Renal pelvis (tissue), 4 donors: ENCODE measurements around the gene TMEM184B. TPM values are rescaled to one million over a fixed set of nuclear protein-coding genes. Genes with fewer than 3 reads are reported as not detected.
"Not testable (repeated sequence)": the region's sequence is repeated elsewhere in the genome, so short reads cannot be mapped to it uniquely, and the experiment has no call there.

Source experiments
- DNase-seq: peaks from one replicate; pipeline ENCODE4 v3.0.0-alpha.2; 2013
- polyA plus RNA-seq, 3 donors: library from polyadenylated mRNA; unstranded; fragments of 120-200 nt; gene quantifications; one replicate each; pipeline ENCODE4 v1.2.1, GENCODE V29; 2013; ENCODE audit not compliant: insufficient read length in 3 of 3

TMEM184B gene
- polyA plus RNA-seq, 3 donors, result 43.5 to 52.0 (median 45.4) TPM

DNA sequence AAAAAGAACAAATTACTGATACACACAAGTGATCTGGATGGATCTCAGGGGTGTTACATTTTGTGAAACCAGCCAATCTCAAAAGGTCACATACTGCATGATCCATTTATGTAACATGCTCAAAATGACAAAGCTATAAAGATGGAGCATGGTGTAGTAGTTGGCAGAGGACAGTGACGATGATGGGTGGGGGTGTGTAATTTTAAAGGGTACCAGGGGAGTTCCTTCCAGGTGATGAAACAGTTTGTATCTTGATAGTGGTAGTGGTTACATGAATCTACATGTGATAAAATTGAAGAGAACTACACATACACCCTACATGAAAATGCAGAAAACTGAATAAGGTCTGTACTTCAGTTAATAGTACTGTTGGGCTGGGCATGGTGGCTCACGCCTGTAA, 17.1 kb downstream of the TMEM184B start:
- no peak for DNase-seq

DNA sequence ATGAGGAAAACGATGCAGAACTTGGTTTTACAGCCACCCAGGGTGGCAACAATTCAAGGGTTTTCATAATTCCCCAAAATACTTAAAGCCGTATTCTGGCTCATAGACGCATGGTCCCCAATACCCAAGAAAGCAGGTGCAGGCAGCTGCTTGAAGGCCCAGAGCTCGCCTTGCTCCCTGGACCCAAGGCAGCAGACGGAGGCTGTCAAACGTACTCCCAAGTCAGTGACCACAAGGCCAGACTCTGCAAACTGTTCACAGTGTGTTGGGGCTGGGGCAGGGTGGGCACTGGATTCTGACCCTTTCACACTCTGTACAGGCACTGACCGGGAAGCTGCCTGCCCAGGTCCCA, 21.5 kb downstream of the TMEM184B start:
- DNase-seq, result no peak

DNA sequence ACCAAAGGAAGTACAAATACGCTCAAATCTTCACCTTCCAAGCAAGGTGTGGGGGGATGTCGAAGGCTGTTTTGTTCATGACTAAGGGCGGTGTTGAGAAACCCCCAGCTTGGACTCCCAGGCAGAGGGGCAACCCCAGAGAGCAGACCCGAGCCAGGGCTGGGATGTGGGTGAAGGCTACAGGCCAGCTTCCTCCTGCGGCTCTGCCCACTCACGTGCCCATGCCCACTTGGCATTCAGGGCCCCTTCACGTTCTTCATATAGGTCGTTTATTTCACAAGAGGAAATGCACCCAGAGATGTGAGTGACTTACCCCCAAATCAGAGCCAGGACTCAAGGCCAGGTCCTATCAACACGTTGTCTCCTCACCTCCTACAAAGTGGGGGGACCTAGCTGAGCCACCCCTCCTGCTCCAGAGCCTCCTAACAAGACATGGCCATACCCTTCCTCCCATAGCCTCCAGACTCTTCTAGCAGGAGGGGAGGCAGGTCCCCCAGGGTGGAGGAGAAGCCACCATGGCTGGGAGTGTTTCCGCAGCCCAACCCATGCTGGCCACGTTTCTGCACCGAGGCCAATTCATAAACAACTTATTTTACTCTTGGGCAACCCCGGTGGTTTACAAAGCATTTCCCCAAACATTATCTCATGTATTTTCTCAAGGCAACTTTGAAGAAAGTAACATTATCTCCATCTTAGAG, 22.0 kb downstream of the TMEM184B start:
- no peak for DNase-seq

DNA sequence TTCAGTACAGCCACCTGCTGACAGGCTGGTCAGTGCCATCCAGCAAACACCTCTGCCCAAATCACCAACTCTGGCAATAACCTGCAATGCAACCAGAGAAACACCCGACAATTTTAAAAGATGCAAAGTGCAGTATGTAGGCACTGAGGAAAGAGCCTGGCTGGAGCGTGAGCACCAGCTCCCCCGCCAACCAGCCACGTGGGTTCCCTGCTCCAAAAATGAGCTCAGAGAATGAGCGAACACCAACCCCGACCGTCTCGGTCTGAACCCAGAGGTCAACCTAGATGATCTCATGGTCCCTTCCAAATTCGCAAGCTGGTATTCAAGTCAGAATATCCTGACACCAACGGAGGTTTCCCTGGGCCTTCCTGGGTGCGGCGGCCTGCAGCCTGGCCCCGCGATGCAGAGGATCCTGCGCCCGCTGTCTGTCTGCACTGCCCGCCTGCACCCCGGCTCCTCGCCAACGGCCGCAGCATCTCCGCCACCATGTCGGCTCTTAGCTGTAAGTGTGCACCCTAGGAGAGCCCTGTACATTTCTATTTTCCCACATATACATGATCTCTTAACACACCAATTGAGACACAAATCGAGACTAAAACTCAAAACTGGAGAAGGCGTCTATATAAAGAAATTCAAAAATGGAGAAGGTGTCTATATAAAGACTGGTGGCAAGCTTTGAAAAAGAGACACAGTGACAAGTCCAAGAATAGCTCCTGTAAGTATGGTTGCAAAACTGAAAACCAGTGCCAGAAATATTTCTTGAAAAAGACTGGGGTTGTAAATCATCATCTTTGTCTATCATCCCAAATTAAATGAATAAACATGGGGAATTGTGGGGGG, 22.8 kb downstream of the TMEM184B start:
- no peak for DNase-seq

DNA sequence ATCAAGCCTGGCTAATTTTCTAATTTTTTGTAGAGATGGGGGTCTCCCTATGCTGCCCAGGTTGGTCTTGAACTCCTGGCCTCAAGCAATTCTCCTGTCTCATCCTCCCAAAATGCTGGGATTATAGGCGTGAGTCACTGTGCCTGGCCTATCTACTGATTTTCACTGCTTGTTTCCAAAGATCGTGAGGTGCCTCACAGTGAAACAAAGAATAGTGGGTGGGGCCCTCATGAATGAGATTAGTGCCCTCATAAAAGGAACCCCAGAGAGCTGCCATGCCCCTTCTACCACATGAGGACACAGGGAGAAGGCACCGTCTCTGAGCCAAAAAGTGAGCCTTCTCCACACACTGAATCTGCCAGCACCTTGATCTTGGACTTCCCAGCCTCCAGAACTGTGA, 23.5 kb downstream of the TMEM184B start:
- DNase-seq, result no peak

DNA sequence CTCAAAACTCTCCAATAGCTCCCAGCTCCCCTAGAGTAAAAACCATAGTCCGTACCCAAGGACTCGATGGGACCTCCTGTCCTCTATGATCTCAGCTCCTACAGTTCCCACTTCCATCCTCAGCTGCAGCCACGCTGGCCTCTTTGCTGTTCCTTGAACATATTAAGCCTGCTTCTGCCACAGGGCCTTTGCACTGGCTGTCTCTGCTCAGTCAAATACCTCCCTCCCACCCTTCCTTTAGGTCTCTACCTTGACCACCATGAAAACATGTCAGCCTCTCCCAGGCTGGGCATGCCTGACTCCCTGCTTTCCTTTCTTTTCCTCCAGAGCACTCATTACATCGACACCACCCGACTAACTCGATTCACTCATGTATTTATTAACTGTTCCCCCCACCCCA, 24.5 kb downstream of the TMEM184B start:
- DNase-seq, result no peak

DNA sequence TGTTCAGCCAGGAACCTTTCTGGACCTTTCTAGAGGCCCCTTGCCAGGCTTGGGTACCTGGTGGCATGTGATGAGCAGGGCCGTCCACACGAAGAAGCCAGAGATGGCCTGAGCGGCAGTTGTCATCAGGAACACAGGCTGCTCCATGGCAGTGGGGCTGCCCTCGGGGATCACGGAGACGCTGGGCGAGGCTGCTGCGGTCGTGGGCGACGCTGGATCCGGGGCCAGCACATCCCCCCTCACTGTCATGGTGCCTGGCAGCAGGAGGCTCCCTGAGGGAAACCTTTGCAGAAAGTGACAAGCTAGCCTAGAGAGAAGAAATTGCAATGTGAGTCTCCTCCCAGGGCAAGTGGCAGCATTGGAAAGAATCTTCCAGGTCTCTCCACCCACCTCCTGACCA, 25.1 kb downstream of the TMEM184B start:
- DNase-seq, result no peak

DNA sequence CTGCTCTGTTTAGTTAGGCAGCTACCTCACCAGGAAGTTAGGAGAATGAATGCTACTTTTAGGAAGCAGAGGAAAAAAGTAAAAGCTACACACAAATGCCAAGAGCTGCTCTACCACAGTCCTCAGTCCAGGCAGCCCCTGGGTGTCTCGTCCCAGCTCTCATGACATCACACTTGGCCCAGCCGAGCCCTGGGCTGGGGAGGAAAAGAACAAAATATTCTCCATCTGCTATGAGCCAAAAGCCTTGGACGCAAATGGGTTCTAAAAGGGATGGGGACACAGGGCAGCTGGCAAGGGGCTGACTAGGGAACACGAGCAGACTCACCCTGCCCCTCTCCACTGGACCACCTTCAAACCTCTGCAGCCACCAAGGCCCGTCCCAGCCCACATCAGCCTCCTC, 26.1 kb downstream of the TMEM184B start:
- DNase-seq, result no peak

DNA sequence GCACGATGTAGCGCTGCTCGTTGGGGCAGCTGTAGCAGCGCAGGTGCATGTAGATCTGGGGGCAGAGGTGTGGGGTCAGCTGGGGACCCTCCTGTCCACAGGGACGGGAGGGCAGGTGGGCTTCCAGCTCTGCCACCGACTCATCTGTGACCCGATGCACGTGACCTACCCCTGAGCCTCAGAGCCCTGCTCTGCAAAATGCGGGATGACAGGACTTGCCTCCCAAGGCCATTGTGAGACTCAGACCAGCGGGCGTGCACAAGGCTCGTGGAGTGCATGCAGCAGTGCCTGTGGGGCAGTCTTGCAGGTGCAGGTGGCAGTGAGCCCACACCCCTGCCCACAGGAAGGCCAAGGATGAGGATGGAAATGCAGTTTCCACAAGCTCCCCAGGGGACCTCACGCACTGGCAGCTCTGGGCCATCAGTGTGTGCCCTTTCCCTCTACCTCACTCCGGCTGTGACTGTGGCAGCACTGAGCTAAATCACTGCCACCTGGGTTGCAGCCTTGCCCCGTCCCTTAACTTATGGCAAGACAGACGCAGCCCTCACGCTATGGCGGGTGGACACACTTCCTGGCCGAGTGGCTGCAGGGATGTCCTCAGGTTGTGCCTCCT, 26.7 kb downstream of the TMEM184B start:
- no peak for DNase-seq

DNA sequence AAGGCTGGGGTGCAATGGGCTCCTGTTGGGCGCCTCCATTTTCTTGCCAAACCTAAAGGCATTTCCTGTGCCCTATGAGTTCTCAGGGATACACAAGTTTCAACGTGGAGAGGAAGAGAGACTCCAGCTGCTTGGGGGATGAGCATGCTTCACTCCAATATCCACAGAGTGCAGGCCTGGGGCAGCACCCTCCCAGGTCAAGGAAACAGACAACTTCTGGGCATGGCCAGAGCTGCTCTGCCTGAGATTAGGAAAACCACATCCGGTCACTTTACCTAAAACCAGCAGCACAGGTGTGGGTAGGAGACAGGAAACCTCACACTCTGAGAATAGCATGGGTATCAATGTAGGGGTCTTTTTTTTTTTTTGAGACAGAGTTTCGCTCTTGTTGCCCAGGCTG, 28.7 kb downstream of the TMEM184B start:
- DNase-seq, result no peak

DNA sequence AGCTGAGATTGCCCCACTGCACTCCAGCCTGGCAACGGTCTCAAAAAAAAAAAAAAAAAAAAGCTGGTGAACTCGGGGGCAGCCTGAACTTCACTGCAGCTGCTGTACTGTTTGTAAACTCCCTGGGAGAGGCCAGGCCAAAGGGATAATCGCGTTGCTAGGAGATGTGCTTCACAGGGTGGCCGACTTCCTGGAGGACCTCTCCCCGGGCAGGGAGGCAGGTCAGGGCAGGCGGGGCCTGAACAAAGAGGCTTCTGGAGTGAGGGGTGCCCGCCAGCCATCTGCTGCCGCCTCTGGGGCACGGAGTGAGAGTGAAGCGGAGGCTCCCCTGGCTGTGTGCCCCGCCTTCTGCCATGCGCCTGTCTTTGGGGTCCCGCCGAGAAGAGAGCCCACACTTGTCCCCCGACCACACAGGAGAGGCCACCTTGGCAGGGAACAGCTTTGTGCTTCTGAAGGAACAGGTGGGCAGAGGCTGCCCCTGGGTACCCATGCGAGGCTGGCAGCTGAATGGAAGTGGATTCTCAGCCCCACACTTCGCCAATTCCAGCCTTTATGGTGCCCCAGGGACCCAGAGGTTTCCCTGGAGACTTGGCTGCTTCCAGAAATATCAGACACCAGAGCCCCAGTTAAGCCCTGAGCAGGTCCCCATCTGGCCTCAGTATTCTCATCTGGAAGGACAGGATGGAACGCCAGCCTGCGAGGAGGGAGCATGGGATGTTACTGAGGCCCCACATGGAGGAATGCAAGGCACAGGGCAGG, 29.6 kb downstream of the TMEM184B start:
- DNase-seq, result peak; percentile 65

DNA sequence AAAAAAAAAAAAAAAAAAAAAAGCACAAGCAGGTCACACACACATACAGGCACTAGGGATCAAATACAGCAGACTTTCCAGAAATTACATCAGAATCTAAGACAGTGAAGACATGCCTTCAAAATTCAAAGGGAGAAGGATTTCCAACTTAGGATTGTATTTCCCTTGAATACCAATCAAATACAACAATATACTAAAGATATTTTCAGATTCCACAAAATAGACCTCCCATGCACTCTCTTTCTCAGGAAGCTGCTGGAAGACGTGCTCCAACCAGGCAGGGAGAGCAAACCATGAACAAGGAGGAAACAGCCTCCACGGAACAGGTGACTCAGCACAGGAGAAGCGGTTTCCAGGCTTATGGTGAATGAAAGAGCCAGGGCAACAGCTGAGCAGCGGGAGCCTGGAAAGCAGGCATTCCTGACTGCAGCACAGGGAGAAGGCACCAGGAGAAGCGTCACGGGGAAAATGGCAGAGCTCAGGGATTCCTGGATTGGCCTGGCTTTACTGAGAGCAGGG, 32.0 kb downstream of the TMEM184B start:
- no peak for DNase-seq

DNA sequence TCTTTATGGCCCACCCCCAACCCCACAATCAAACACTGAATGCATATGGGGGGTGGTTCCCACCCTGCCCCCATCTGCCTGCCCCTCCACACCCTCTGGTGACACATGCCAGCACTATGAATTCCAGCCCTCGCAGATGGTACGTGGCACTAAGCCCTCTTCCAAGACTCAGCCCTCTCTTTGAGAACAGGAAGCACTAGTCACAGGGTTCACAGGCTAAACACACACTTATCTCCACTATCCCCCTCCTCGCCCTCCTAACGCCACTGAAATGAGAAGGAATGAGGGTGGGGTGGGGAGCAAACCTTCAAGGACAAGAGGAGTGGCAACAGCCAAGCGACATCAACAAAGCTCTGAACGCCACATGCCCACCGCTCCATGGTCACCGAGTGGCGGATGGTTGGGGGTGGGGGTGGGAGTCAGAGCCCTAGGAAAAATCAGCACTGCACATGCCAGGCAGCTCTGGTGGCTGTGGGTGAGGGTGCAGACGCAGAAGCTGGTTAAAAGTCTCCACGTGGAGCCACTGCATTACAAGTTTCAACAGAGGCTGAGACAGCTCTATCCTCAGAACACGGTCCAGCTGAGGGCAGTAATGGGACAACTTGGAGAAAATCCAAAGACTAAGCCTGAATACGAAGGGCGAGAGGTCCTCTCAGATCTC, 33.6 kb downstream of the TMEM184B start:
- no peak for DNase-seq

DNA sequence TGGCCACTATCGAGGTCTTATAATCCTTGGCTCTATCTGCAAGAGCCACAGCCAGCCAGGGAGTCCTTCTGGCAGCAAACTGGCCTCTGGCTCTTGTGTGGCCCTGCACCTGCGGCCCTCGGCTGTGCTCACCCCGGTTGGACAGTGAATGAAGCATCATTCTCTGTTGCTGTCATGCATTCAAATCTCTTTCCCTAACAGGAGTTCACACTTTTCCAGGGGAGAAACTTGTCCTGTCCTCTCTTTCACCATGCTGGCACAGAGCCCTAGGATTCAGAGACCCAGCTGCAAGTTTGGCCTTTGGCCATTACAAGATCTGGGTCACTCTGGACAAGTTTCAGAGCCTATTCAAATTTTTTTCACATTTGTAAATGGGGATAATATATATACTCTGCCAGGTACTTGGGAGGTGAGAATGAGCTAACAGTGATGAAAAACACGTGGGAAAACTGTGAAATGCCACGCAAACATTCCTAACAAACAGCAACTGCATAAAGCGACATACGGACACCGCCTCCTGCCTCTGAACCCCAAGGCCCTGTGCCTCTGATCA, 34.2 kb downstream of the TMEM184B start:
- DNase-seq, result no peak

DNA sequence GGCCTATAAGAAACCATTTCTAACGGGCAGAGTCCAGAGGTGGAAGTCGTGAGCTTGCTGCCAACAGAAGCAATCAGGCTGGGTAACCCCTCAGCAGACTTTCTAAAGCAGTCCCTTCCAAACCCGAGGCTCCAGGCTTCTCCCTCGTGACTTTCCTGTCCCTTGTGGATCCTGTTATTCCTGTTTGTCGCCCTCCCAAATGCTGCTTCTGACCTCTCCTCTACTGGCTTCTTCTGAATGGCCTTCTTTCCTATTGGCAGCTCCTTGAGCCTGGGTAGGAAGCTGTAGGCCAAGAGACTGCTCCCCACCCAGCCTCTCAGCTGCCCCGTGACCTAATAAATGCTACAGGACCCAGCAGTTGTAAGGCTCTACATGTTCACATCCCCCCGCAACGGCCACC, 36.0 kb downstream of the TMEM184B start:
- DNase-seq, result no peak

DNA sequence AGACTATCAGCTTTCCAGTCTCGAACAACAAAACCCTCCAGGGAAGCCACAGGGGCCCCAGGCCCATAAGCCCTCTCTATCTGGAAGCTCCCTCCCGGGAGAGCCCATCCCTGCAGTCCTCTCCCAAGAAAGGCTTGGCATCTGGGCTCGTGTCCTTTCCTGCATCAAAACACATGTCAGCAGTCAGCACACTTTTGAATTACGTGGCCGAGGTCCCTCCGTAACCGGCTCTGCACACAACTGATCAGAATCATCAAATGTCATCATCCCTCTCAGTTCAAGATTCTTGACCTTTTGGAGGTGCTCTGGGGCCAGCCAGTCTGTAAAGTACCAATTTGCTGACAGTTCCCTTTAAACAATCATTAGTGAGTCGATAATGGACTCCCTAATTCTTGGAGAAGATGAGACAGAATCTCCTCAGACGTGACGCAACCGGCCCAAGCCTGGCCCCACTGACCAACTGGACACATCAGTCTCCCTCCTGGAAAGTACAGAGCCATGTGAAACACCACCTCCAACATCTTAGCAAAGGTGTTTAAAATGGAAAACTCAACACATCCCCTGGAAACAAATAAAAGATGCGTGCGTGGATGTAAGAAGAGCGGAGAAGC, 37.5 kb downstream of the TMEM184B start:
- DNase-seq, result no peak

DNA sequence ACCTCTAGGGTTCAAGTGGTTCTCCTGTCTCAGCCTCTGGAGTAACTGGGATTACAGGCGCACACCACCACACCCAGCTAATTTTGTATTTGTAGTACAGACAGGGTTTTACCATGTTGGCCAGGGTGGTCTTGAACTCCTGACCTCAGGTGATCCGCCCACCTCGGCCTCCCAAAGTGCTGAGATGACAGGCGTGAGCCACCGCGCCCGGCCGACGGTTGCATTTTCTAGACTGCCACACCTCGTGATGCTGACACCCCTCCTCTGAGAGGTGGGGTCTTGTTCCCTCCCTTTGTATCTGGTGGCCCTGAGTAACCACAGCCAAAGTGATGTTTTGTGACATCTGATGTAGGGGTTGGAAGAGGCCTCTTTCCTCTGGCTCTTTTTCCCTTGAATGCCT, 39.0 kb downstream of the TMEM184B start:
- not testable (repeated sequence) for DNase-seq

DNA sequence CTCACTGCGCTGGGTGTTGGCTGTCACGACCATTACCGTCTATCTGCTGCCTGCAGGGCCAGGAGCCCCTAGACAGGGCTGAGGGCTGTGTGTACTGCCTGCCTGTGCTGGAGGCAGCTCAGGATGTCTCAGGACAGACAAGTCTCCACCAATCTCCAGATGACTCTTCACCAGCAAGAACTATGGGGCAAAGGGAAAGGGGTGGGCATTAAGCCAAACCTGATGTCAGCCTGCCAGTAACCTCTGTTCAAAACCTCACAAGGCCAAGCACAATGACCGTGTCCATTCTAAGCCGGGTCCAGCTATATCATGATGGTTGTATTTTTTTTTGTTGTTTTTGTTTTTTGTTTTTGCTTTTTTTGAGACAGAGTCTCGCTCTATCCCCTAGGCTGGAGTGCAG, 39.4 kb downstream of the TMEM184B start:
- DNase-seq, result no peak

DNA sequence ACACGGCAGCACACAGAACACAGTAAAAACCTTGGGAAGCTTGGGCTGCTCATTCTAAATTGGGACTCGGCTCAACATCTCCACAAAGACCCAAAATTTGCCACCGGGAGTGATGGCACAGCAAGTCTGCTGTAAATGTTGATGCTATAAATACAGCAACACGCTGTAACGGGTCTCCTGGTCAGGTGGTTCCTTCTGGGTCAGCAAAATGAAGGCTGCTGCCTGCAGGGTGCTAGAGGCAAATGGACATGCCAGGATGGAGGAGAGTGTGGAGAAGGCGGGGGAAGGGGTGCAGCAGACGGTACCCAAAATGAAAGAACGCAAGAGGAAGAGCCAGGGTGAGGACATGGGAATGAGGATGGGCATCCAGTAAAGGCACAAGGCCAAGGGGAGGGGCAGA, 40.6 kb downstream of the TMEM184B start:
- DNase-seq, result no peak

DNA sequence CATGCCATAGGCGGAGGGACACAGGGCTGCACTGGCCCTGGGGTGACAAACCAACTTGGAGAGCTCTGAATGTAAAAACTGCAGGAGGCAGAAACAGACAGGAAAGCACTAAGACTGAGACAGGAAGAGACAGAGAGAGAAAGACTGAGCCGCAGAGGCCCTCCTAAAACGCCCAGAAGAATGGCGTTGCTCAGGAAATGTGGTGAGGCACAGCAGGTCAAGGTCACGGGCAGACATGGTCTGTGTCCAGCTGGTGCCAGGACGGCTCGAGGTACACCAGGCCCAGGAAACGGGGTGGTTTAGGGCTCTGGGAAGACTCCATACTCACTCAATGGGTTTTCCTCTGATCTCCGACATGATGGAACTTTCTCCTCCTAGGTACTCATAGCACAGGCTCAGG, 41.9 kb downstream of the TMEM184B start:
- no peak for DNase-seq
